ENCODE data around the gene HKDC1.

Gene HKDC1

DNA sequence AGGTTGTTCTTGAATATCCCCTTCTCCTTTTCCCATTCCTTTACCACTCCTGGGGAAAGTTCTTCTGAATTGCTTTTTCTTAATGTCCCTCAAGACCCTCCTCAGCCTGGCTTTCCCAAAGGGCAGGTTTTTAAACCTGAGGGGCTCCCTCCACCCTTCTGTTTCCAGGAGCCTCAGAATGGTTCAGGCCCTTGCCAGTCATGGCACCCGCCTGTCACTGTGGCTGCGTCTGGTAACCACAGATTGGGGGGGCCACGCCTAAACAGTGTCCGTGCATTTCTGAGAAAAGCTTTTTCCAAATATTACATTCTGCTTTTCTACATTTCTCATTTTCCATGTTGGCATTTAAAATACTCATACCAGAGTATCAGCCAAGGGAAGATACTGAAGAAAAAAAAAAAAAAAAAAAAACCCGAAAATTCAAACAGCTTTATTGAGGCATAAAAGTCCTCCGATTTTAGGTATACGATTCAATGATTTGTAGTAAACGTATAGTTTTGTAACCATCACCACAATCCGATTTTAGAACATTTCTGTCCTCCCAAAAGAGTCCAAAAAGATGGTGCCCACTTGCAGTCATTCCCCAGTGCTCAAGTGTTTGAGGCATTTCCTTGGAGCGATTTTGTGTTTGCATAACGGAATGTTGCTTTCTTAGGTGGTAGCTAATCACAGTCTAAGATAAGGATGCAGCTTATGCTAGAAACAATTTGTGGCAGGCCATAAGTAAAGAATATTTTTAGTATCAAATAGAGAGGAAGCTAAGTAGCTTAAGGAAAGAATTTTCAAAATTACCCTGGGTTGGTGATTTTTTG is 22.1 kb downstream of the HKDC1 start:
- FAIRE-seq (no peak), DNase-seq (ENCODE audit: insufficient read length, low spot score) (no peak)
- no peak for TF ChIP-seq CTCF (IDR thresholded peaks at IDR 0.05; ENCODE audit: insufficient read depth, missing control alignments)

DNA sequence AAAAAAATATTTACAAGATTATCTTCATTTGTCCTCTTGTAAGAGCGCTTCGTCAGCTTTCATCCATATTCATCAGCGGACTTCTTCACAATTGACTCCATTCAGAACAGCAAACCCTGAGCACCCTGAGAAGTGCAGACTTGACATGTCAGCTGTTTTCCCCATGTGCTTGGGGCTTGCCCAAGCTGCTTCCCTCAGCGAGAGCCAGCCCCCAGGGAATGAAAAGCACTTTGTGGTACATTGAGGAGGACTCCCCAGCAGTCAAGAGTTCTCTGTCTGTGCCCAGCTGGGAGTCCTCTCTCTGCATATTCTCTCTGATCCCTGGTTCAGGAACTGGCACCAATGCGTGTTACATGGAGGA is 22.7 kb downstream of the HKDC1 start:
- no peak for FAIRE-seq
- DNase-seq (ENCODE audit: insufficient read length, low spot score): no peak
- no peak for TF ChIP-seq CTCF (IDR thresholded peaks at IDR 0.05; ENCODE audit: insufficient read depth, missing control alignments)

DNA sequence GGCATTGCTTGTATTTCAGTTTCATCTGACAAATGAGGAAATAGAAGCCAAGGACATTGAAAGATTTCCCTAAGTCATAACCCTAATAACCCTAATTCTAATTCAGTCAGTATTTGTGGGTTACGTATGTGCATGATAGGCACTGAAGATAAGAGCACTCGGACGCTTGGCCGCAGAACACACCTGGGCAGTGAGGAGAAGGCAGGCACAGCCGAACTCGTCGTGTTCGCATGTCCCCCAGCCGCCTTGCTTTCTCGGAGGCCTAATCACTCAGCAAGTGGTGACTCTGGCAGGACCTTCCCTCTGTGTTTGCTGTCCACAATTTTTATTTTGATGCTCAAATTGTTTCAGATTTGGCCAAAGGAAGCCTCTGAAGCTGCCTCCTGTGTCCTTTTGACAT is 23.7 kb downstream of the HKDC1 start:
- FAIRE-seq: no peak

DNA sequence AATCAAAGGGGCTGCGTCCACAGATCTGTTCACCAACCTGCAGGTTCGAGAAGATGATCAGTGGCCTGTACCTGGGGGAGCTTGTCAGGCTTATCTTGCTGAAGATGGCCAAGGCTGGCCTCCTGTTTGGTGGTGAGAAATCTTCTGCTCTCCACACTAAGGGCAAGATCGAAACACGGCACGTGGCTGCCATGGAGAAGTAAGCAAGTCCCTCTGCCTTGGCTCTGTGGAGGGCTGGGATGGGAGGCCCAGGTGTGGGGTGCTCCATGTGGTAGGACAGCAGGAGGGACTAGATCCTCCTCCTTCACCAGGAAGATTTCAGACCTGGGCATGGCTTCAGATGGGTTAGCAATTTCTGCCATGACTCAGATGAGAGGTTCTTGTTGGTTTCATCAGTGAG is 25.9 kb downstream of the HKDC1 start:
- FAIRE-seq: no peak
- no peak for DNase-seq (ENCODE audit: insufficient read length, low spot score)
- TF ChIP-seq CTCF (IDR thresholded peaks at IDR 0.05; ENCODE audit: insufficient read depth, missing control alignments): no peak

More for the DNA sequence above, 23.7 kb downstream of the HKDC1 start:
- no peak for TF ChIP-seq CTCF (IDR thresholded peaks at IDR 0.05; ENCODE audit: insufficient read depth, missing control alignments)
- no peak for DNase-seq (ENCODE audit: insufficient read length, low spot score)

- TF ChIP-seq CTCF (IDR thresholded peaks at IDR 0.05; ENCODE audit: insufficient read depth, missing control alignments): no peak
- FAIRE-seq (no peak), DNase-seq (ENCODE audit: insufficient read length, low spot score) (no peak)
Measured at GRCh38 chr10:69246581-69247312, 26.6 kb downstream of the HKDC1 start.

DNA sequence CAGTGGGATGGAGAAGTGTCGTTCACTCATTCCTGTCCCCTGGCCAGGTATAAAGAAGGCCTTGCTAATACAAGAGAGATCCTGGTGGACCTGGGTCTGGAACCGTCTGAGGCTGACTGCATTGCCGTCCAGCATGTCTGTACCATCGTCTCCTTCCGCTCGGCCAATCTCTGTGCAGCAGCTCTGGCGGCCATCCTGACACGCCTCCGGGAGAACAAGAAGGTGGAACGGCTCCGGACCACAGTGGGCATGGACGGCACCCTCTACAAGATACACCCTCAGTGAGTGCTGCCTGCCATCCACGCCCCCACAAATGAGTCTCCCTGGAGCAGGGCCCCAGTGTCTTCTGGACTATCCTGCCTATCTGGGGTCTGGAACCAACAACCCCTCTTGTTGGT is 27.2 kb downstream of the HKDC1 start:
- no peak for FAIRE-seq
- no peak for TF ChIP-seq CTCF (IDR thresholded peaks at IDR 0.05; ENCODE audit: insufficient read depth, missing control alignments)

More for the DNA sequence above, 27.2 kb downstream of the HKDC1 start:
- DNase-seq (ENCODE audit: insufficient read length, low spot score): no peak

All from D721Med (cell line).